Activated T-helper 1 cell treated with Interleukin-2 at 50 U/mL for 16 hours (primary cell): ENCODE data around the gene LCAT.
"Not testable (repeated sequence)": the region's sequence is repeated elsewhere in the genome, so short reads cannot be mapped to it uniquely, and the experiment has no call there.

ENCODE experiments used
- DNase-seq: peaks from one replicate; pipeline ENCODE4 v3.0.0-alpha.2; 2020; ENCODE audit warnings: low read depth

LCAT gene

DNA sequence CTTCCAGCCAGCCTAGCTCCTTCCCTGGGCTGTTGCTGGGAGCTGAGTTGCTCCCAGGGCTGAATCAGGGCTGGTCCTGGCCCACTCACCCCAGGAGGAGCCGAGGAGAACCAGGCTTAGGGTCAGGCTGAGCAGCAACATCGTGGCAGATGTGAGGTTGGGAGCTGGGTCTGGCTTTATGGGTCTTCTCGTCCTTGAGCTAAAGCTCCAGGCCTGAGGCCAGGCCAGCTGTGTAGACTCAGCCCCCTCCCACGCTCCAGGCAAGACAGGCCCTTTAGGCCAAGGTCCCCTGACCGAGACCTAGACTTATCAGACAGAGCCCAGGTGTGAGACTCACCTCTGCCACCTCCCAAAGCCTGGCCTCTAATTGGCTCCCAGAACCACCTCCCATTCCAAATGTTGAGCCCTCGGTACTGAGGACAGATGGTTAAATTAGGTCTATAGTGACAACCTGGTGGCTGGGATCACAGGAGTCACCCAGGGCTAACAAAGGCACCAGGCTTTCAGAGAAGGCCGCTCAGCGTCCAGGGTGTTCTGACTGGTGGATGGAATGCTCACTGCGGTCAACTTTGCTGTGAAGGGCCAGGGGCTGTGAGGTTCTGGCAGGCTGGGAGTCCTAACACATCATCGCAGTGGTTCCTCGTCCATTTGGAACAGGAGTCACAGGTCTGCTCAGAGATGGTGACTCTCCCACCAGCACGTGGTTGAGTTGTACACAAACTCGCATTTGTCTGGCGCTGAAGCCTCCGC, 12.0 kb downstream of the LCAT start, which contains the start of gene CTRL:
TSS of gene CTRL (minus strand) at position 151 of the 750 bp plus-strand sequence. CDS start at position 141, 10 bp downstream.
- DNase-seq: no peak

DNA sequence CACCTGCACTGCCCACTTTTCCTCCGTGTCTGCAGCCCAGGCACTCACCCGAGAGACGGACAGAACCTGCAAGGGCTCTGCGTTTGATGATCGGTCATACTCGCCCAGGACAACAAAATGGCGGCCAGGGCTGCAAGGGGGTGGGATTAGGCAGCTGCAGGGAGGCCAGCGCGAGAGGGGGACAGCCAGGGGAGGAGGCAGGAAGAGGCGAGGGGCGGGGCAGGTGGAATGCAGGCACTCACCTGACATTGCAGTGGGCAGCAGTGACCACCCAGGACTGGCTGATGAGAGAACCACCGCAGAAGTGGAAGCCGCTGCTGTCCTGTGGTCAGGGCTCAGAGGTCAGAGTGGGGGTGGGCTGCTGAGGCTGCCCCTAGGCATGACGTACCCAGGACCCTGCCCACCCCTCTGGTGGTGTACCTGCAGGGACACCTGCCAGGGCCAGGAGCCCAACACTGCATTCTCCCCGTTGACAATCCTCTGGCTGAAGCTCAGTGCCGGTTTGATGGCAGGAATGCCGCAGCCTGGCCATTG, 13.2 kb downstream of the LCAT start:
- no peak for DNase-seq

DNA sequence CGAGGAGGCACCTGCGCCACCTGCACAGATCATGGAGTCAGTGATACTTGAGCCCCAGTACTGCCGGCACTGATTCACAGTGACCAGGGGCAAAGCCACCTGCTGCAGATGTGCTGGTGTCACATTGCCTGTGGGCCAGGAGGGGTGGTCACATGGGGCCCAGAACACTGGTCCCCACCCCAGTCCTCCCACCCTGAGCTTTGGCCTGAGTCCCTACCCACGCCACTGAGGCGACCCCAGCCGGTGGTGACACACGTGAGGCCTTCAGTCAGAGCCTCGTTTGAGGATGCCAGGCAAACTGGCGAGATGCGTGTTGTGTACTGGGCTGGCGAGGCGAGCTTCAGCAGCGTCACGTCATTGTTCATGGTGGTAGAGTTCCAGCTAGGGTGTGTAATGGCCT, 13.7 kb downstream of the LCAT start:
- DNase-seq: no peak

DNA sequence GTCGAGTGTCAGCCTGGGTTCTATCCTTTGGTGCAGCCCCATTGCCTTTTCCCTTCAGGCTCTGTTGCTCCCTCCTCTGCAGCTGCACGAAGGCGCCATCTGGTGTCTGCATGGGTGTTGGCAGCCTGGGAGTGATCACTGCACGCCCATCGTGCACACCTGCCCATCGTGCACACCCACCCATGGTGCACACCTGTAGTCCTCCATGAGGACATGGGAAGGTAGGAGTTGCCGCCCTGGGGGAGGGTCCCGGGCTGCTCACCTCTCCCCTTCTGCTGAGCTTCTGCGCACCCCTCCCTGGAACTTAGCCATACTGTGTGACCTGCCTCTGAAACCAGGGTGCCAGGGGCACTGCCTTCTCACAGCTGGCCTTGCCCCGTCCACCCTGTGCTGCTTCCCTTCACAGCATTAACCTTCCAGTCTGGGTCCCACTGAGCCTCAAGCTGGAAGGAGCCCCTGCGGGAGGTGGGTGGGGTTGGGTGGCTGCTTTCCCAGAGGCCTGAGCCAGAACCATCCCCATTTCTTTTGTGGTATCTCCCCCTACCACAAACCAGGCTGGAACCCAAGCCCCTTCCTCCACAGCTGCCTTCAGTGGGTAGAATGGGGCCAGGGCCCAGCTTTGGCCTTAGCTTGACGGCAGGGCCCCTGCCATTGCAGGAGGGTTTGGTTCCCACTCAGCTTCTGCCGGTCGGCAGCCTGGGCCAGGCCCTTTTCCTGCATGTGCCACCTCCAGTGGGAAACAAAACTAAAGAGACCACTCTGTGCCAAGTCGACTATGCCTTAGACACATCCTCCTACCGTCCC, 15.2 kb downstream of the LCAT start:
- peak; percentile 56 for DNase-seq

DNA sequence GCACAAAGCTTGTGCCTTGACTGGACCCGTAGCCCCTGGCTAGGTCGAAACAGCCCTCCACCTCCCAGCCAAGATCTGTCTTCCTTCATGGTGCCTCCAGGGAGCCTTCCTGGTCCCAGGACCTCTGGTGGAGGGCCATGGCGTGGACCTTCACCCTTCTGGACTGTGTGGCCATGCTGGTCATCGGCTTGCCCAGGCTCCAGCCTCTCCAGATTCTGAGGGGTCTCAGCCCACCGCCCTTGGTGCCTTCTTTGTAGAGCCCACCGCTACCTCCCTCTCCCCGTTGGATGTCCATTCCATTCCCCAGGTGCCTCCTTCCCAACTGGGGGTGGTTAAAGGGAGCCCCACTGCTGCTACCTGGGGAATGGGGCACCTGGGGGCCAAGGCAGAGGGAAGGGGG, 15.8 kb downstream of the LCAT start:
- DNase-seq: no peak

DNA sequence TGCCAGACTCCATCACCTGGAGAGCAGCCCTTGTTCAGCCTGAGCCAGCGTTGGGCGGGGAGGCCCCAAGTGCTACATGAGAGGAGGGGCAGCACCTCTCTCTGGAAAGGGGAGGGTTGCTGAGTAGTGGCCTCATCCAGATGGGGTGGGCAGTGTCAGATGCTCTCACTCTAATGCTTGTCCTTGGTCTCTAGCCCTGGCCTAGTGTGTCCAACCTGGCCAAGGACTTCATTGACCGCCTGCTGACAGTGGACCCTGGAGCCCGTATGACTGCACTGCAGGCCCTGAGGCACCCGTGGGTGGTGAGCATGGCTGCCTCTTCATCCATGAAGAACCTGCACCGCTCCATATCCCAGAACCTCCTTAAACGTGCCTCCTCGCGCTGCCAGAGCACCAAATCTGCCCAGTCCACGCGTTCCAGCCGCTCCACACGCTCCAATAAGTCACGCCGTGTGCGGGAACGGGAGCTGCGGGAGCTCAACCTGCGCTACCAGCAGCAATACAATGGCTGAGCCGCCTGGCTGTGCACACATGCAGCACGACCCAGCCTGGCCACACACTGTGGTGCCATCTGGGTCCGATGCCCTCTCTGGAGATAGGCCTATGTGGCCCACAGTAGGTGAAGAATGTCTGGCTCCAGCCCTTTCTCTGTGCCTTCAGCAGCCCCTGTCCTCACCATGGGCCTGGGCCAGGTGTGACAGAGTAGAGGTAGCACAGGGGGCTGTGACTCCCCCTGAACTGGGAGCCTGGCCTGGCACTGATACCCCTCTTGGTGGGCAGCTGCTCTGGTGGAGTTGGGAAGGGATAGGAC, 16.6 kb downstream of the LCAT start:
- DNase-seq: no peak

DNA sequence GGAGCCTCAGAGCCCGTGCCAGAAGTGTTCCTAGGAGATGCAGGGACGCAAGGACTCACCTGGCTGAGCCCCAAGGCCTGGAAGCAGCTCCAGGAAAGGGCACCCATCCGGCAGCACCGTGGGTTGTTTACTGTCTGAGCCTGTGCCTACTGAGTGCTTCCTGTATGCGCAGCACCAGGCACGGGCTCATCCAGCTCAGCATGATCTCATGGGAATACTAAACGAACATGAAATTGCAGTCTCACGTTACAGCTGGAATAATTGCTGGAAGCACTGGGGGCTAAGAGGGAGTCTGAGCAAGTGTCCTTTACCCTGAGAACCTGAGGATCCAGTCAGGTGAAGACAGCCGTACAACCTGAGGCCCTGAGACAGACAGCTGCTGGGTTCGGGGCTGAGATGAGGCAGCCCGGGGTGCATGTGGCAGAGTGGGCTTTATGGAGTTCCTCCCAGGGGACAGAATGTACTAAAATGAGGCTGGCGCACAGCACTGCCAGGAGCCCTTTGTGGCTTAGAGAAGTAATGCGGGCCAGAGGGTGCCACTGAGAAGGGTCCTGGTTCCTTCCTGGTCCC, 17.7 kb downstream of the LCAT start:
- no peak for DNase-seq

DNA sequence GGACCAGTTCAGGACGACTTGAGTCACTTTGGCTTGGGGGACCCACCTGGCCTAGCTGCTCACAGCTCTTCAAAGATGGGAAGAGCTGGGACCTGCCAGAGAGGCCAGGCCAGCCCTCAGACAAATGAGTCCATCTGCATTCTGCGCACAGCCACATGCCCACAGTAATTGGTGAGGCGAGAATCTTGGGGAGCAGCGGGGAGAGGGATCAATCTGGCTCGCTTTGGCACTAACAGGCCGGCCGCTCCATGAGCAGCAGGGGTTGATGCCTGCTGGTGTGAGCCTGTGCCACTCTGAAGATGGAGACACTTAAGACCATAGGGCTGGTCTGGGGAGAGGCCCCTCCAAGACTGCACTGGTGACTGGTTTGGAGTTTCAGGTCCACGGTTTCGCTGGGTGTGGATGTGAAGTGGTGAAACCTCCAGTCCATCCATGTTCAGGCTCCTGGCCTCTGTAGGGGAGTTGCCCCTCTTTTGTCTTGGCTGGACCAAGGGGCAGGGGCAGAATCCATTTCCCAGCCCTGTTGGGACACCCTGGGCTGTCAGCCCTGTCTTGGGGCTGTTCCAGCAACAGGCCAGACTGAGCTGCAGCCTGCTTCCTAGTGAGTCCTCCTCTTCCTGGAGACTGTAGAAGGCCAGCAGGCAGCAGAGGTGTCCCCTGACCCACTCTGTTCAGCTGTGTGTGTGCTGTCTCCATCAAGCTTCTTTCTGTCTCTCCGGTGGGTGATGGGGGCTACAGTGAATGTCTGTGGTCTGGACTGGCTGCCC, 19.6 kb downstream of the LCAT start:
- DNase-seq: no peak

DNA sequence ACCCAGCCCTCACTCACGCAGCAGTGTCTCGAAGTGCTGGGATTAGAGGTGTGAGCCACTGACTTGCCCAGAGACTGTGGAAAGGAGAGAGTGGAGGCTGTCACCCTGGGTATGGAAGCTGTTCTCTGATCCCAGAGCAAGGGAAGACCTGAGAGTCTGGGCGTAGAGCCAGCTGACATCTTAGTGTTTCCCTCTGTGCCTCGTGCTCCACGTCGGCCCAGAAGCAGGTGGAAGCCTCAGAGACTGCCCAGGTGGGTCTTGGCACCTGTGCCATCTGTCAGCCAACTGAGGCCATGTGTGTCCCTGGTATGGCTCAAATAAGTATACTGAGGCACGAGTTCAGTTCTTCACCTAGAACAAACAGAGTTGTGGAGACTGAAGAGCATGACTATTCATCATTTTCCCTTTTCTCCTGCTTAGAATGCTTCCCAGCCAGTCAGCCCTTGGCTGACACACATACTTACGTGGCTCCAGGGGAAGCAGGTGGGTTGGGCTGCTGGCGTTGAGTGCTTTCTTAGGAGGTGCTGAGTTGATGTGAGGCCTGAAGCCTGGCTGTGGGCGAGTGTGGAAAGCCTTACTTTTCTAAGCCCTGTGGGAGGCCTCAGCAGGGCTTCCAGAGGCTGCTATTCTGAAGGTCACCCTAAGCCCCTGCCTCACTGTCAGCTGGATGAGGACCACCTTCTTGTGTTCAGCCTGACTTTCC, 20.4 kb downstream of the LCAT start:
- no peak for DNase-seq

DNA sequence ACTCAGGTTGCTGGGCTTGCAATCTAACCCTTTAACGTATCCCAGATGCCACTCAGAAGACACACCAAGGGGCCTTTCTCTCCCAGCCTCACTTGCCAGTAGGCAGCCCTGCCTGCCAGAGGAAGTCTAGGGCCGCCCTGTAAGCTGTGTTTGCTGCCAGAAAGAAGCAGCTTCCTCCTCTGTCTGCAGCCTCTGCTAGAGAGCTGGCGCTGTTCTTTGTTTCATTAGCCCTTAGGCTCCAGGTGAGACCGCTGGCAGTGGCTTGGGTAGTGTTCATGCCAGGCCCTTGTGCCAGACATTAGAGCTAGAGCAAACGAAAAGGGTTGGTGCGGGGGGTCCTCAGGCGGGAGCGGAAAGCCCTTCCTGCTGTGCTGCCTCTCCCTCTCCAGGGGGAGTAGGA, 21.2 kb downstream of the LCAT start:
- no peak for DNase-seq

DNA sequence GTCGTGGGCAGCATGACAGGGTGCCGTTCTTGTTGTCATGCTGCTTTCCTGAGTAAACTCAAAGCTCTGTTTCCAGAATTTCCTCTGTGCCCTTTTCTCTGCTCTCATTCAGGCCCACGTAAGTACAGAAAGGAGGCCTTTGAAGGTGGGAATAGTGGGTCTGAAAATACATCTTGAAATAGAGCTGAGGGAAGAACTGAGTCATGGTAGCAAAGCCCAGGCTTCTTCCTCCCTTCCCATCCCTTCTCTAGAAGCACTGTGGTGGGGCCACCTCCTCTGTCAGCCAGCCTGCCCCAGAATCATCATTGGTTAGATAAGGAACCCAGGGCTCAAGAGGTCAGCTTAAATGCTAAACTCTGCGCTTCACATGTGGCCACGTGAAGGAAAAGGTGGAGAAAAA, 21.7 kb downstream of the LCAT start:
- DNase-seq: no peak

DNA sequence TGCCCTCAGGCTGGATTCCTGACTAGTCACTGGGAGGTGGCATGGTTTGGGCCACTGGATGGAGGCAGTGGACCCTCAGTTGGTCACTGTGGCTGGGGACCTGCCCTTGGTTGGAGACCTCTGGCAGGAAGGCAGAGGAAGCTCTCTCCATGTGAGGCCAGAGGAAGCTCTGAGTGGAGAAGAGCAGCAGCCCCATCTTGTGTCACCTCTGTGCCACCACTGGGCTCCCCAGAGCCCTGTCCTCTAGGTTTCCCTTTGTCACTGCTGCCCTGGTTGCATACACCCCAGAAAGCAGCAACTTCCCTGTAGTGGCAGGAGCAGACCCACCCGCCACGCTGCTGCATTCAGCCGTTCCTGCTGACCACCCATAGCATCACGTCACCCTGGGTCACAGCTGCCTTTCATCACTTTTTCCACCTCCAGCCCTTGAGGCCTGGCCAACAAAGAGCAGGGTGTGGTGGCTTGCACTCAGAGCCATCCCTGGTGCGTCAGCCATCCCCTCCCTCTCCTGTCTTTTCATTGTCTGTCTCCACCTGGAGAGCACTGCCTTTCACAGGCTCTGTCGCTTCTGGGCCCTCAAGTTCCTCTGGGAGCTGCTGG, 24.2 kb downstream of the LCAT start:
- no peak for DNase-seq

DNA sequence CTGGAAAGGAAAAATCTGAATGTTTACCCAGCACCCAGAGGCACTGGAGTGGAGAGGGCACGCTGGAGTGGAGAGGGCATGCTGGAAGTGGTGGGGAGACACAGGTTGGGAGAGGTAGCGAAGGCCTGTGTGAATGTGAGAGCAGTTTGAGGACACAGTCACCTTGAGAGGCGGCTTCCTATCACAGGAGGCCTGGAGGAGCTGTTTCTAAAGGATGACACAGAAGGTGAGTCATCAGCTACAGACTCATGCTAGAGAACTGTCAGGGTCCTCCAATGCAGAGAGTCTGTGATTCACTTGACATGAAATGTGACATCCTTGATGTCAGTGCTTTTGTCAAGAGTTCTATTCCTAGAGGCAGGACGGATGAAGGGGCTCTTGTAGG, 26.1 kb downstream of the LCAT start:
- DNase-seq: no peak

DNA sequence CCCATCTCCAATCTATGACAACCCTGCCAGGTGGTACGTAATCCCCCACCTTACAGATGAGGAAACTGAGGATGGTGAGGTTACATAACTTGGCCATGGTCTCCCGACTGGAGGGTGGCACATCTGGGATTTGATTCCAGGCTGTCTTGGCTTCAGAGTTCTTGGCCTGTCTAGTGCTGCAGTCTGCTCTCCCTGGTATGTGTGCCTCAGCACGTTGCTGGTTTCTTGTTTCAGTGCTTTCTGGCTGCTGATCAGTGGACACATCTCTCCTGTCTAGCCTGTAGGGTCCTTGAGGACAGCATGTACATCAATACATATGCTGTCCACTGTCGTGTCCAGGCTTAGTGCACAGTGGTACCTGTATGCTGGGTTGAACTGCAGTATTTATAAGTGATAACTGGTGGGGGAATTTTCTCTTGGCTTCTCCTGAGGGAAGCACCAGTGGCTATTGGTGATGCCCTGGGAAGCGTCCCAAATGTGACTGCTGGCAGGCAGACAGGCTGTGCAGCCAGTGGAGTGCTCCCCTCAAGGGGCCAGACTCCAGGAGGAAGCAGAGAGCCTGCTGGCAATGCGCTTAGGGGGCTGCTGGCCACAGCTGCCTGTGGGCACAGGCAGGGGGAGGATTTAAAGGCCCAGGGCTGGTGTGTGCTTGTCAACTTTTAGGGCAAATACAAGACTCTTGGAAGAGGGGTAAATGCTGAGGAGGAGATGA, 26.6 kb downstream of the LCAT start:
- no peak for DNase-seq

DNA sequence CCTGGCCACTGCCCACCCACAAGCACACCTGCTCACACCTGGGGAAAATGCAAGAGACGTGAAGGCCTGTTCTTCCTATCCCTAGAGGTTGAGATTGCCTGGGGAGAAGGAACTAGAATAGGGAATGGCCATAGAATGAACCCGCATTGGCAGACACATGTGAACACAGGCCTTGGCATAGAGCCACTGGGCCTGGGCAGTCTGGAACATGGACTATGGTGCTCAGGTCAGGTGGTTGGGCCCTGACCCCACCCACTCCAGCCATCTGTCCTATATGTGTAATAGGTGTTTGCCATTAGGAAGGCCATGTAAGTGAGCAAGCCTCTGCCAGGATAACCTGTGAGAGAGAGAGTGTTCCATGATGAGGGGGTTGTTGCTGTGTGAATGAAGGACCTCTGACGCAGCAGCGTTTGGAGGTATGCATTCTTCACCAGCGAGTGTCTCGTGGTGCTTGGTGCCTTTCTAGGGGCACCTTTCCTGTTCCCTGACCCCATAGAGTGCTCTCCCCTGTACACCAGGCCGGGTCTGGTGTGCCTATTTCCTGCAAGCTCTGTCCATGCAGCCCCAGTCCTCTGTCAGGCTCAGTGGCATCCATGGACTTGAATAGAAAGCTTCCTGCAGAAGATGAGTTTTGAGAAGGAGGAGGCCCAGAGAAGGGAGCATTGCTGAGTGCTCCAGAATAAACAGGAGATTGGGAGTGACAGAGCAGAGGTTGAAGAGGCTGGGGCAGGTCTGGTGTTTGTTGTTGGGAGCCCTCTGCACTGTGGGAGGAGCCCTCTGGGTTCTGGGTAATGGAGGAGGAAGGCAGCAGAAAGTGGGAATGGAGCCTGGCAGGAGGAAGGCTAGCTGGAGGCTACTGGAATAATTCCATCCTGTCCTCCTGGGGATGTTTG, 27.8 kb downstream of the LCAT start:
- DNase-seq: no peak

DNA sequence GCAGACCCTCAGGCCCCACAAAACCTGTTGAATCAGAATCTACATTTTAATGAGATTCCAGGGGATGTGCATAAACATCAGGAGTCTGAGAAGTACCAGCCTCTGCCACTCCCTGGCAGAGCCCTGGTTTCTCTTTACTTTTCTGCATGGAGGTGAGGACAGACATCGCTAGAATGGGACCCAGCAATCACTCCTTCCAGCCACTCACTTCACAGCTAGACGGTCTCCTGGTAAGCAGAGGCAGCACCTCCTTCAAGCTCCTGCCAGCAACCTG, 28.5 kb downstream of the LCAT start:
- not testable (repeated sequence) for DNase-seq

DNA sequence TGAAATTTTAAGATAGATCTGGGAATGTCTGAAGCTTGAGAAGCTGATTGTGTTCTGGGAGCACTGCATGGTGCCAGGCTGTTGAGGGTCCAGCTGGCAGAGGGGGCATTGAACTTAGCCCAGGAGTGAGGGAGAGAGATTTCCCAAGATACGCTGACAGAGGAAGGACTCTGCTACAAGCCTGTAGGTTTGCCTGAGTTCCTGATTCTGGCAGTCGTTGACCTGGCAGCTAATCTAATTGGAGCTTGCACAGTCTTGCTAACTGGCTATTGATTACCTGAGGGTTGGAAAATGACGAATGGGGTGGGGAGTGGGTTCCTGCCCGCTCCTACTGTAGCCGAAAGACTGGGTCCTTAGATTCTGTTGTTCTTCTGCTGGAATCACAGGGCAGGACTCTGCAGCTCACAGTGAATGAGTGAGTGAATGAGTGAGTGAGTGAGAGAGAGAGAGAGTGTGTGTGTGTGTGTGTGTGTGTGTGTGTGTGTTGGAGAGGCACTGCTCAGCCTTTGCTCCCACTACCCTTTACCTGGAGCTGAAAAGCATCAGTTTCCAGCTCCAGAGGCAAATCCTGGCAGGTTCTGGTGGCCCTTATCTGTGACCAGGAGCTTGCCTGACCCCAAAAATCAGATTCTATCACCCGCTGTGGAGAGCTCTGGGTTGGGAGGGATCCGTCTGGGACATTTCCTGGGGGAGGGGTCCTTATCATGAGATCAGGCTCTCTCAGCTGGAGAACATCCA, 29.0 kb downstream of the LCAT start:
- DNase-seq: no peak

DNA sequence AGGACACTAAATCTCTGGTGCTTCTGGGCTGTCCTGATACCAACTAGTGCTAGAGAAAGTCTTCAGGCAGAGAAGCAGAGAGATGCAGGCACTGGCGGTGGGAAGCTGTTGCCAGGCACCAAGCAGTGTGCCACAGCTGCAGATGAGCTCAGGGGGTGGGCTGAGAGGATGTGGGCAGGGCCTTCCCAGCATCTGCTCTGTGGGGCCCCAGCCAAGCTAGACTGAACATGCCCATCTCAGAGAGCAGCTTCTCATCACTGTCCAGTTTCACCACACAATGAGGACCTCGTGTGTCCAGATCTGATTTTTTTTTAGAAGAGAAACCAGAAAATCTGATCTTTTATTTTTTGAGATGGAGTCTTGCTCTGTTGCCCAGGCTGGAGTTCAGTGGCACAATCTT, 33.8 kb downstream of the LCAT start:
- no peak for DNase-seq
